CD4-positive, alpha-beta T cell treated with Interleukin-6 for 4 hours (primary cell): Measurements from ENCODE around the gene UNC13D.
A peak's percentile ranks its signal among the peaks of the same experiment; 100 is the strongest.

ENCODE experiments used
- DNase-seq: peaks from one replicate; pipeline ENCODE4 v3.0.0-alpha.2; 2020; ENCODE audit warnings: mixed read lengths

UNC13D gene

DNA sequence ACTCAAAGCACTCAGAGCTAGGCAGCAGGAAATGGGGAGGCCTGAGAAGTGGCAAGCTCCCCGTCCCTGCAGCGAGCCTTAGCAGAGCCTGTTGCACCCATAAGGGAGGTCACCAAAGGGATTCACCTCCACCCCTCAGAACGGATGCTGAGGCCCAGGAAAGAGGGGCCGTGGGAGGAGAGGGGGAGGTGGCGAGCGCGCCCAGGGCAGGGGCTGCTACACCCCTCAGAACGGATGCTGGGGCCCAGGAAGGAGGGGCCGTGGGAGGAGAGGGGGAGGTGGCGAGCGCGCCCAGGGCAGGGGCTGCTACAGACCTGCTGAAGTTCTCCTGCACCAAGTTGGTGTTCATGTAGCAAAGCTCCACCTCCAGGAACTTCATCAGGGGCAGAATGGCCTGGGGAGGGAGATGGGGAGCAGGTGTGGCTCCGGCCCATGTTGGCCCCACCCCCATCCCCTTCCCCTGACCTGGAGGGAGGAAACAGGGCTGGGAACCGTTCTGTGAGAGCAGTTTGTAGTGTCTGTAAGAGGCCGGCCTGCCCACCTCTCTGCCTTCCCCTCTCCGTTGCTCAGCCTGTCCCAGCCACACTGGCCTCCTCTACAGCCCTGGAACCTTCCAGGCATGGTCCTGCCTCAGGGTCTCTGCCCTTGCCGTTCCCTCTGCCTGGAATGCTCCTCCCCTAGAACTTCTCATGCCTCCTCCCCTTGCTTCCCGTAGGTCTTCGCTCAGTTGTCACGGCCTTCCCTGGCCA, 11.4 kb downstream of the UNC13D start:
- DNase-seq = peak; percentile 50

DNA sequence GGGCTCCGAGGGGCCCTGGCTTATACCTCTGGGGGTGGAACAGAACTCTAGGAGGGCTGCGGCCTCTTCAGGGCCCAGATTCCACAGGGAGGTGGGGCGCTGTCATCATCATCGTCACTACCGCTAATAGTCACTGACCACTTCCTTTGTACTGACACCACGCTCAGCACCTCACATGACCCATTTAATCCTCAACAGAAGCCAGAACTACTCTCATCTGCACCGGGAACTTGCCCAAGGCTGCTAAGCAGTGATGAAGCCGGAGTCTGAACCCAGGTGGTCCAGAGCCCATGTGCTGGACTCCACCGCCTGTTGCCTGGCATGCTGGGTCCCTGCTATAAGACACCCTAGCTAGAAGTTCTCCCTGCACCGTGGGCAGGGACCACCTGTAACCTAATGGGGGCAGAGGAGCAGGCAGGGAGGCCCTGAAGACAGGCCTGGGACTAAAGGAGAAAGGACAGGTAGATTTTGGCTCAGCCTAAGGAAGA, 12.0 kb downstream of the UNC13D start:
- peak; percentile 54 for DNase-seq

DNA sequence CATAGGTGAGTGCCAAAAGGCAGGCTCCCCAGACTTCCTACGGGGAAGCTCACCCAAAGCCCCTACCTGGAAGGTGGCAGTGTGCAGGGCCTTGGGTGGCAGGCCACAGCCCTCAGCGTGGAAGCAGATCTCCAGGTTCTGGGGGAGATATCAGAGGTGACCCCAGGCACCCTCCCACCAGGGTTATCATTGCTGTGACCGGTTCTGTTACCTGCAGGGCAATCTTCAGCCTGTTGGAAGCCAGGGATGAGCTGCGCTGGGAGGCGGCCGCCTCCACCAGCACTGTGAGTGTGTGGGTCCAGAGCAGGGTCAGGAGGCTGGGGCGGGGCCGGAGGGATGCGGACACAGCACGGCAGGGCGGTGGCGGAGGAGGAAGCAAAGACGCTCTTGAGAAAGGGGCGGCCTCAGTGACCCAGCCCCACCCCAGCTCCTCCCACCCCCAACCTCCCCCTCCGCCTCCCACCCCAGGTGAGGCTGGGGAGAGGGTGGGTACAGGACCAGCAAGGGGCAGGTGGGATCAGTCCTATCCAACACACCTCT, 13.1 kb downstream of the UNC13D start:
- DNase-seq = no peak

DNA sequence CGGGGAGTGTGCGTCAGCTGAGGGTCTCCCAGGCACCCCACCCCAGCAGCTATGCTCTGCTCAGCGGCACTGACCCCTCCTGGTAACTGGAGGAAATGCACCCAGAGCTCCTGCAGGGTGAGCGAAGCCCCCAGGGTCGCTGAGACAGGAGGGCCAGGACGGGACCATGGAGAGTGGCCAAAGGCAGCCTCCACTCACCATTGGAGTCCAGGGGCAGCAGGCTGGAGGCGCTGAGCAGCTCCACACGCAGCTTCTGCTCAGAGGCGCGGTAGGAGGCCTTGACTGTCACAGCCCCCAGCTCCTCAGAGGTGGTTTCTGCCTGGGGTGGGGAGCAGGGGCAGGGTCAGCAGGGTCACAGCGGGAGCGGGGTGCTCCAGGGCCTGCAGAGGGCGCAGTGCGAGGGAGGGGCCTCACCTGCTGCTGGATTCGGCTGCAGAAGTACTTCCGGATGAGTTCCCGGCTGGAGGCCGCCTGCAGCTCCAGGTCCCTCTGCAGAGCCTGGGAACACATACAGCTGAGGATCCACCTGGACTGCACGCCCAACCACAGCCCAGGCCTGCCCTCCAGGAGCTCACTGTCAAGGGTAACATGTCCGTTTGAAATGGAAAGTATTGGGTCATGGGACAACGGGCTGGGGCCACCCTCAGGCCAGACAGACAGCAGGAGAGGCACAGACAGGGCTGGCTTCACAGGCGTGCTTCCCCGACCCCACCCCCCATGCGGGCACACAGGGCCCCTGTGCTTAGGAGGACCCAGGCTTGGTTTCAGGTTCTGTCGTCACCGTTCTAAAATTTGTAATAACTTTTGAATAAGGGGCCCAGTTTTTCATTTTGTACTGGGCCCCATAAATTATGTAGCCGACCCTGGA, 13.8 kb downstream of the UNC13D start:
- DNase-seq = peak; percentile 51

DNA sequence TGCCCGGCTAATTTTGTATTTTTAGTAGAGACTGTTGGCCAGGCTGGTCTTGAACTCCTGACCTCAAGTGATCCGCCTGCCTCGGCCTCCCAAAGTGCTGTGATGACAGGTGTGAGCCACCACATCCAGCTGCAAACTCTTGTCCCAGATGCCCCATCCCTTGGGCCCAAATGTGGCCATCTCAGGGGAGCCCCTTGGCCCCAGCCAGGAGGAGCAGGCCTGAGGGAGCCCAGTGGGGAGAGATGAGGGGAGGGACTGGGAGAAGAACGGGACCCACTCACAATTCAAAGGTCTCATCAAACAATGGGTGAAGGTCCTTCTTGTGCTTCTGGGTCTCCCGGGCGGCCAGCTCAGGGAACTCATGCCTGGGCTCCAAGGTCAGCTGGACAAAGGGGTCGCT, 14.5 kb downstream of the UNC13D start:
- DNase-seq = no peak

DNA sequence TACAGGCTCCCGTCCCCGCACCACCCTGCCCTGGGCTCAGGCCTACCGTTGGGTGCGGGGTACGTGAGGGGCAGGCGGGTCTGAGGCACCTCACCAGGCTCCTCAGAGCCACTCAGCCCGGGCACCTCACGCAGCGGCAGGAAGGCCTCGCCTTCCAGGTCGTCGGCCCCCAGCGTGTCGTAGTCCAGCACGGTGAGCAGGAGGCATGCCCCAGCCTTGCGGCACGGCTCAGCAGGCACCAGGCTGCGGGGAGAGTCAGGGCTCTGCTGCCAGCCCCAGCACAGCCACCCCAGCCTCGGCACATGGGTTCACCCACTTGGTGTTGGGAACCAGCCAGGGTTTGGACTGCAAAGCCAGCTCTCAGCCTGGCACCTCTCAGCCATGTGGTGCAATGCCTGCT, 15.5 kb downstream of the UNC13D start:
- no peak for DNase-seq

DNA sequence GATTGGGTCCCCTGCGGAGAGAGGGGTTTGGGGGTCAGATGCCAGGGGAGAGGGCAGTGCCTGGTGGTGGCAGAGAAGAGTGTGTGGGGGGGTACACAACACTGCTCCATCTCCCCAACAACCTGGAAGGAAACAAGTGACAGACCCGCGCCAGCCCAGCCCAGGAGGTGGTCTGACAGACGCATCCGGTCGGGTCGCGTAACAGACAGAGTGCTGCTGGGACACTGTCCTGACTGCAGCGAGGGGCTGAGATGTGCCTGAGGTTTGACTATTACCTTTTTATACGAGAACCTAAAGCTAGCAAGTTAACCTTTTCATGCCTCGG, 16.2 kb downstream of the UNC13D start:
- DNase-seq = no peak

DNA sequence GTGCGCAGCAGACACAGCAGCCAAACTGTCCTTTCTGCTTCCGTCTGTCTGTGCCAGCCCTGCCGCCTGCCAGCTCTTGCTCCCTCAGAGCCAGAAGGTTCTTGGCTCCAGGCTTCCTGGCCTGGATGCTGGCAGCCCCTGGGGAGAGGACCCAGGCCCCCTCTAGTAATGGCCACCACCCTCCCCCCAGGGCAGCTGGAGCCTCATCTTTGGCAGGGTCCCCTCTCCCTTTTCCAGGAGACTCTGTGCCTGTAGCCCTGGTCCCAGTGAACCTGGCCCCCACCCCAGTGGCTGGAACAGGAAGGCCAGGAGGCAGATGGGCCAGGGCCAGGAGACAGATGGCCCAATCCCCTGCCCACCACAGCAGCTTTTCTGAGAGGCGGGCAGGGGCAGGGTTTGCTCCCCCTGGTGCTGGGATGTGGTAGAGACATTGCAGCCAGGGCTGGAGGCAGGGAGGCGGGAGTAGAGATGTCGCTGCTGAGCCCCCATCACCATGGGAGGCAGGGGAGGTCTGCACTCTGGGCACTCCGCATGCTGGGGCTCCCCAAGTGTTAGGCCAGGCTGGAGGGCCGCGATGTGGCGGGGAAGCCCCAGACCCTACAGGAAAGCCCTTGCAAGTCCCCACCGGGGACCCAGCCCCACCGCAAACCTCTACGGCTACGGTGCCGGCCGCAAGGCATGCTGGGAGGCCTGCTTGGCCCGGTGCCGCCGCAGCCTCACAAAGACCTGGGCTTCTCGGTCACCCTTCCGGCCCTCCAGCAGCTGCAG, 16.7 kb downstream of the UNC13D start:
- DNase-seq = peak; percentile 77

DNA sequence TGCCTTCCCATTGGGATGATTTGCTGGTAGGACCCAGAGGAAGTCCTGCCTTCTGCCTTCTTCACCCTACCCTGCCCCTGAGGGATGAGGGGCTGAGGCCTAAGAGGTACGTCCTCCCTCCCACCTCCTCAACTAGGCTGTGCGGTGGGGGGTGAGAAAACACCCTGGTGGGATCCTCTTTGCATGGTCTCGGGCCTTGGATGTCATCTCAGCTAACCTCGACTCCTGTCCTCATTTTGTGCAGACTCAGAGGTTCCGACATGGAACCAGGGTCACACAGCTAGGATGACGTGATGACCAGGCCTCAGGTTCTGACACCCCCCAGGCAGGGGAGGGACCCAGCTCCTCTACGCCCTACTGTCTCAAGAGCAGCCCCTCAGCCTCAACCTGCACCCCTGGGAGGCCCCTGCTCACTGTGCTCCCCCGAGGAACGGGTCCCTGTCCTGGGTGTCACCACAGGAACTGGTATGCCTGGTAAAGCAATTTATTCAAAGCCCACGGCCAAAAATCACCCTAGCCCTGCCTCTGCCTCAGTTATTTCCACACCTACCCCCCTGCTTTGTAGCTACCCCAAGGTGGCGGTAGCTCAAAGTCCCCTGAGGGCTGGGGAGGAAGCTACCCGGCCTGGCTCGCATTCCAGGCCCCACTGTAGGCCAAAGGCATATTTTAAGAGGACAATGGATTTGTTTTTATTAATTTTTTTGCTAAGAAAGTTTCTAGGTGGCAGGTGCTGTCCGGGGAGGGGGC, 17.5 kb downstream of the UNC13D start:
- no peak for DNase-seq

DNA sequence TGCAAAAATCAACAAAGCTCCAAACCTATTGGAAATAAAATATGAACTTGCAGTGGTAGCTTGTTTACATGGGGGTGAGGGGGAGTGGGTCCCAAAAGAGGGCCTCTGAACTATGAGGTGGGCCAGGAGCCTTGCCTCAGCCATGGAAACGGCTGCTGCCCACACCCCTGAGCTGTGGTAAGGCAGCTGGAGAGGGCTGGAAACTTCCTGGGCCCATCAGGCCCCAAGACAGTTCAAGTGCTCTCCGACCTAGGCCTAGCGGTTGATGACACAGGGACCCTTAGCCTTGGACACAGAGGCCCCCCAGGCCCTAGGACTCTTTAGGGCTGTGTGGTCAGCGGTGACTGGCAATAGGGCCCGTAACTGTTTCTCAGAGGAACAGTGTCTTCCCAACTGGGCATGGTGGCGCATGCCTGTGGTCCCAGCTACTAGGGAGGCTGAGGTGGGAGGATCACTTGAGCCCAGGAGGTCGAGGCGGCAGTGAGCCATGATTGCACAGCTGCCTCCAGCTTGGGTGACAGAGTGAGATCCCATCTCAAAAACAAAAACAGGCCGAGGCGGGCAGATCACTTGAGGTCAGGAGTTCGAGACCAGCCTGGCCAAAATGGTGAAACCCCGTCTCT, 18.3 kb downstream of the UNC13D start:
- DNase-seq = no peak

DNA sequence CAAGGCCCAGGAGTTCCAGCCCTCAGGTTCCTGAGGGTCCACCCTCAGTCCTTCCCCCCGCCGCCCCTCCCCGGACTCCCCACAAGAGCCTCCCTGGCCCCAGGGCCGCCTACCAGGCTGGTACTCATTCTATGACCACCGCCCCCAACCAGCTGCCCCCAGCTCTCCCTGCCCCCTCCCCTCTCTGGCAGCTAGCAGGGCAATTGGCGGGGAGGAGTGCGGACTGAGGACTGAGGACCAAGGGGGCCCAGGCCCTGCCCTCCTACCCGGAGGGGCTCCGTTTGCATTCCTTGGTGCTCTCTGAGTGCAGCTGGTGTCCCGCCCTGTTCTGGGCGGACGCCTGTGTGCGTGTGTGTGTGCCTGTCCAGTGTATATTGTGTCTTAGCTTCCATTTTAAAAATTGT, 19.1 kb downstream of the UNC13D start:
- DNase-seq = no peak

DNA sequence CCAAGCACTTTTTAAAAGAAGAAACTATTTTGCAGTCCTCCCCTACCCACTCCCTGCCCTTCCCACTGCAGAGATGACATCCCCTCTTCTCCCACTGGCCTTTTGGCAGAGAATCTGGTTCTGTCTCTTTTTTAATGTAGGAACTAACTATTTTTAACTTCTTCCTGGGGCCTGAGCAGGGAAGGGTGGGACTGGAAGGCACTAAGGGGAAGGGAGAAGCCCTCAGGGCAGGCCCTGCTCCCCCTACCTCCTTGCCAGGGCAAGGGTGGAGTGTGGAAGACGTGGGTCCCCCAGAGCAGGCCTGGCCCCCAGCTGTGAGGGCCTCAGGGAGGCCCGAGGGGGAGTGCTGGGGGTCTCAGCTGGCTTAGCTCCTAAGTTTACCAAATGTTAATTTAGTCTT, 19.5 kb downstream of the UNC13D start:
- DNase-seq = no peak

DNA sequence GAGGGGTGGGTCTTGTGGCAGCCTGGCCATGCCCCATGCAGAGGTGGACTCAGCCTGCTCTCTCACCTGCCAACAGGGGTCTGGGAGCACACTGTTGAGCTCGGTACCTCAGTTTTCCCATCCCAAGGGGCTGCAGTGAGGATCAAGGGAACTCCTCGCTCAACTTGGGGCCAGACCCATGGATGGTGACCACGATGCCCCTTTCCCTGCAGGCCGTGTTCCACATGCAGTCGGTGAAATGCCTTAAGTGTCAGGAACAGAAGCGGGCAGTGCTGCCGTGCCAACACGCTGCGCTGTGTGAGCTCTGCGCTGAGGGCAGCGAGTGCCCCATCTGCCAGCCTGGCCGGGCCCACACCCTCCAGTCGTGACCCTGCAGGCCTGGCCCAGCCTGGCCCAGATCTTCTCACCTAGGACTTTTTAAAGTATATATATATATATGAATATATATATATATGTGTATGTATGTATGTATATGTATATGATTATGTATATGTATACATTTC, 20.1 kb downstream of the UNC13D start:
- no peak for DNase-seq

DNA sequence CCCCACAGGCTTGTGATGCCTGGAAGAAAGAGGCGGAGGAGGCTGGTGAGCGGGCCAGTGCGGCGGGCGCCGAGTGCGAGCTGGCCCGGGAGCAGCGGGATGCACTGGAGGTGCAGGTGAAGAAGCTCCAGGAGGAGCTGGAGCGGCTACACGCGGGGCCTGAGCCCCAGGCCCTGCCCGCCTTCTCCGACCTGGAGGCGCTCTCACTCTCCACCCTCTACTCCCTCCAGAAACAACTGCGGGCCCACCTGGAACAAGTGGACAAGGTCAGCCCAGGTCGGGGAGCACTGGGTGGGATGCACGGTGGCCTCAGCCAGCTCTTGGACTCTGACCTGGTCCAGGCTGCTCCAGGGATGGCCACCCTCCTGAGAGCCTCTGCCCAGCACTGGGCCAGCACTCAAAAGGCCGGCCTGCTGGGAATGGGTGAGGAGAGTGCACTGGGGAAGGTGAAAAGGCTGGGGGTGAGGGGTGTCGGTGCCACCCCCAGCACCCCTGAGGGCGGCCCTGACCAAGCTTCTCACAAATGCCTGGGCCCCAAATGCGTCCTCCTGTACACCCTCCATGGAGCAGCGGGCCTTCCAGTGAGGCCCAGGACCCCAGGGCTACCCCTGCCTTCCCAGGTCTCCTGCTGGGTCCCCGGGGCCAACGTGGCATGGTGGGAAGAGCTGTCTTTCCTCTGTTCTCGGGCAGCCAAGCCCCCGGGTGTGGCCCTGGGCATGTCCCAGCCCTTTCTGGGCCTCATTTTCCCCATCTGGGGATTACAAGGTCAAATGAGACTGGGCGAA, 20.8 kb downstream of the UNC13D start:
- DNase-seq = no peak

DNA sequence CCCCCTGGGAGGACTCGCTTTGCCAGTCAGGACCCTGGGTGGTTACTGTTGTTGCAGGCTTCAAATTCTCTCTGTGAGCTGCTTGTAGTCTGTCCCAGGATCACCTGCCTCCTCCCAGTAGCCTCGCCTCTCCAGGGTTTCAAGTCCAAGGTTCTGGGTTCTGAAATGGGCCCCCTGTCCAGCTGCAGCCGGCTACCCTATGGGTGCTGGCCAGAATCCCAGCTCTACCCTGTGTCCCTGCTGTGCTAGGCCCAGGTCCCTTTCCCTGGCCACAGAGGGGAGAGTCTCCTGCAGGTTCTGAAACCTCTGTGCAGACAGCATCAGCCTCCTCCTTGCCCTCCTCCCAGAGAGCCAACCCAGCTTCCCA, 21.4 kb downstream of the UNC13D start:
- no peak for DNase-seq

DNA sequence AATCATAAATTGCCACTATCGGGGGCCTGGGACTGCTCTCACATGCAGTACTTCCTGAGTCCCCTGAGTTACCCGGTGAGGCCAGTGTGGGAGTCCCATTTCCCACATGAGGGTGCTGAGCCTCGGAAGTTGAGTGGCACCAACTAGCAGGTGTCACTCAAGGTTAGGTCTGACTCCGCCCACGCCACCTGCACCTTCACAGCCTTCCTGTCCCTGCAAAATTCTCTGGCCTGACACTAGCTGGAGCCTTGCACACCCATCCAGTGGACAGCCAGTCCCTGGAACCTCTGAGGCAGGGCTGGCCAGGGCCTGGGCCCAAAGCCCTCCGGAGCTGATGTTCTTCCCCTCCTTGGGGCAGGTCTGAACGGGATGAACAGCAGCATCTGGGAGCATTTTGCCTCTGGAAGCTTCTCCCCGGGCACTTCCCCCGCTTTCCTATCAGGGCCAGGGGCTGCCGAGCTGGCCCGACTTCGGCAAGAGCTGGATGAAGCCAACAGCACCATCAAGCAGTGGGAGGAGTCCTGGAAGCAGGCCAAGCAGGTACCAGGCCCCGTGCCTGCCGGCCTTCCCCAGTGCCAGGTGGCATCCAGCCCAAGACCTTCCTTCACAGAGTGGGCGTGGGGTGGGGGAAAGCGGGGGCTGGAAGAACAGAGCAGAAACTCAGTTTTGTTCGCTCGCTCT, 21.9 kb downstream of the UNC13D start:
- DNase-seq = peak; percentile 73

DNA sequence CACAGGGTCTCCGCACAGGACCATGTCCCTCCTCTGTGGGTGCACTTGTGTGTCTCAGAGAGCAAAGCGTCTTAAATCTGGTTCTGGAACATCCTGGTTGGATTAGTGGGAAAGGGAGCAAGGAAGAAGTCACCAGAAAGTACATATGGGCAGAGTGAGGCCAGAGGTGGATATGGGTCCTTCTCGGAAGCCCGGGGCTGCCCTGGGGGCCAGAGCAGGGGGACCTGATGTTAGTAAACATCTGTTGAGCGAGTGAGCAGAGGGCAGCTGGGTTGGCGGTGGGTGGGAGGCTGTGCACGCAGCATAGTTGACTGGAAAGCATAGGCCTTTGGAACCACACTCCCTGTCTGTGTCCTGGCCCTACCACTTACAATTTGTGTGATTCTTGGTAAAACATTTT, 22.7 kb downstream of the UNC13D start:
- no peak for DNase-seq

DNA sequence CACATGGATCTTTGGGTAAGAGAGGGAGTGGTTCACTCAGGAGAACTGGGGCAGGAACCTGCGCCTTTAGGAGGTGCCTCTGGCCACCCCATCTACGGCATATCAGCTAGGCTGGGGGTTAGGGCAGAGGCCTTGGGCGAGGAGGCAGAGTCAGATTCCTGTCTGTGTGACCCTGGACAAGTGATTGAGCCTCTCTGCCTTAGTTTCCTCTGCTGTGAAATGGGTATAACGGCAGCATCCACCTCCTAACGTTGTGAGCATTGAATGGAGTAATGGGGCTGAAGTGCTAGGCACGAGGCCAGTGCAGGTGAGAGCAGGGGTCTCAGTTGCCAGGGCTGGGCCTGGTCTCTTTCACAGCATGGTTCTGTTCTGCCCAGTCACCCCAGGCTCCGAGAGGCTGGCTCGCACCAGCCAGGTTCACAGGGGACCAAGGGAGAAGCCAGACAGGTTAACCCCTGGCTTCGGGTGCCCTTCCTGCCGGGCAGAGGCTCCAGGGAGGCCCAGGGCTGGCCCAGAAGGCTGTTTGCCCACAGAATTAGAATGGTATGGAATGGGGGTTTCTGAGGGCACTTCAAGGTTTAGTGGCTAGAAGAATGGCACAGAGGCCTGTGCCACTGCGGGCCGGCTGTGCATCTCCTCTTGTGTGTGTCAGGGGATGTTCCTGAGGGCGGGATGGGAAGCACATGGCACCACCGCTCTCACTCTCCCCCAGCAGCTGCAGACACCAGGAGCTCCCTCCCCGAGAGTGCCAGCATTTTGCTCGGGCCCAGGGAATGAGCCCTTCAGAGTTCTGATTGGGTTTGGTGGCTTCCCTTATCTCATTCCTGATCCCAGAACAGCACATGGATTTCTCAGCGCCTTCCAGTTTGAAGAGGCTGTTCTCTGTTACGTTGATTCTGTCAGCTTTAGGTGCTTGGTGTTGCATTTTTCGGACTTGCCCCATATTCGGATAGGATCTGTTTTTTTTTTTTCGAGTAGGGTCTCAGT, 23.8 kb downstream of the UNC13D start:
- no peak for DNase-seq

DNA sequence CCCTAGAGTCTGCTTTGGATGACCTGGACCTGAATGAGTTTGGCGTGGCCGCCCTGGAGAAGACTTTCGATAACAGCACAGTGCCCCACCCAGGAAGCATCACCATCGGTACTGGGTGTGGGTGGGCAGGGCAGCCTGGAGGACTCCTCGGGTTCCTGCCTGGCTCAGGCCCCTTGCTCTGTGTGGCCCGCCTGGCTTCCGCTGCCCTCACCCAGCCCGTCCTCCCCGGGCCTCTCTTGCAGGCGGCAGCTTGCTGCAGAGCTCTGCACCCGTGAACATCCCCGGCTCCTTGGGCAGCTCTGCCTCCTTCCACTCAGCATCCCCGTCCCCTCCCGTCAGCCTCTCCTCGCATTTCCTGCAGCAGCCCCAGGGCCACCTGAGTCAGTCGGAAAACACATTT, 24.5 kb downstream of the UNC13D start:
- DNase-seq = no peak
